ENCODE measurements around the gene SHMT2.

DNA sequence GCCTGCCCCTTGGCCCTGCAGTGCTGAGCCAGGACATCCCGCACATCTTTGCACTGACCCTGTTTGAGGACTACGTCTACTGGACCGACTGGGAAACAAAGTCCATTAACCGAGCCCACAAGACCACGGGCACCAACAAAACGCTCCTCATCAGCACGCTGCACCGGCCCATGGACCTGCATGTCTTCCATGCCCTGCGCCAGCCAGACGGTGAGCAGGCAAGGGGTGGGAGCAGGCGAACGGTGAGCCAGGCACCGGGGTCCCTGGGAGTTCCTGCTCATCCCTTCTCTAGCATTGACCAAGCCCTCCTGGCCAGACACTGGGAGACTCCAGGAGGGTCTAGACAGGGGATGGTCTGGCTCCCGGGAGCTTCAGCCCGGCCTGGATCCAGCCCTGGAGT lies 30.3 kb upstream of the SHMT2 start:
- TF ChIP-seq POLR2A (IDR thresholded peaks at IDR 0.05) (no peak), POLR2AphosphoS5 (IDR thresholded peaks at IDR 0.05) (no peak)
- TF ChIP-seq, protein P1, sequence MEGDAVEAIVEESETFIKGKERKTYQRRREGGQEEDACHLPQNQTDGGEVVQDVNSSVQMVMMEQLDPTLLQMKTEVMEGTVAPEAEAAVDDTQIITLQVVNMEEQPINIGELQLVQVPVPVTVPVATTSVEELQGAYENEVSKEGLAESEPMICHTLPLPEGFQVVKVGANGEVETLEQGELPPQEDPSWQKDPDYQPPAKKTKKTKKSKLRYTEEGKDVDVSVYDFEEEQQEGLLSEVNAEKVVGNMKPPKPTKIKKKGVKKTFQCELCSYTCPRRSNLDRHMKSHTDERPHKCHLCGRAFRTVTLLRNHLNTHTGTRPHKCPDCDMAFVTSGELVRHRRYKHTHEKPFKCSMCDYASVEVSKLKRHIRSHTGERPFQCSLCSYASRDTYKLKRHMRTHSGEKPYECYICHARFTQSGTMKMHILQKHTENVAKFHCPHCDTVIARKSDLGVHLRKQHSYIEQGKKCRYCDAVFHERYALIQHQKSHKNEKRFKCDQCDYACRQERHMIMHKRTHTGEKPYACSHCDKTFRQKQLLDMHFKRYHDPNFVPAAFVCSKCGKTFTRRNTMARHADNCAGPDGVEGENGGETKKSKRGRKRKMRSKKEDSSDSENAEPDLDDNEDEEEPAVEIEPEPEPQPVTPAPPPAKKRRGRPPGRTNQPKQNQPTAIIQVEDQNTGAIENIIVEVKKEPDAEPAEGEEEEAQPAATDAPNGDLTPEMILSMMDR (IDR thresholded peaks at IDR 0.05) = no peak
